GM12878 (cell line): ENCODE measurements around the gene ASAP3. TPM values are rescaled to one million over a fixed set of nuclear protein-coding genes. Genes with fewer than 3 reads are reported as not detected.

Source experiments
- ATAC-seq: fragments of 200-7000 bp; cut with Tn5 transposase; 3 replicates; pipeline ENCODE4 v1.9.1; 2020; ENCODE audit warnings: mild to moderate bottlenecking, moderate library complexity
- BruUV-seq: library from RNA; stranded (reverse); fragments of 400-500 nt; replicated peaks from 2 replicates; lab custom pipeline; 2021; lab: Mats Ljungman, UMichigan
- CTCF ChIA-PET: fragments of 300-600 bp; sonication (Branson Sonifier 250); formaldehyde crosslinking; extraction: SDS; loops from one replicate; lab custom pipeline; 2021; ENCODE audit warnings: inconsistent platforms; lab: Yijun Ruan, JAX
- POLR2A ChIA-PET: fragments of 350-600 bp; formaldehyde crosslinking; extraction: SDS; loops from one replicate; lab custom pipeline; 2021; ENCODE audit warnings: inconsistent platforms; lab: Charles Lee
- RAD21 ChIA-PET: fragments of 300-600 bp; sonication (Branson Sonifier 250); formaldehyde crosslinking; loops from one replicate; lab custom pipeline; 2023; ENCODE audit warnings: antibody characterized with exemption; ENCODE audit not compliant: unreplicated experiment; lab: Charles Lee
- SMC1A ChIA-PET: fragments of 300-600 bp; sonication (Branson Sonifier 250); formaldehyde crosslinking; loops from one replicate; lab custom pipeline; 2023; ENCODE audit not compliant: unreplicated experiment, uncharacterized antibody; lab: Charles Lee
- DNase-seq: peaks from one replicate; pipeline ENCODE4 v3.0.0-alpha.2; 2011; ENCODE audit warnings: low read depth, low spot score
- FAIRE-seq: peaks from 3 replicates; lab custom pipeline; 2011; peaks lifted over from hg19 to GRCh38; lab: Jason Lieb, UNC
- H2AFZ ChIP-seq: 2 replicates; pipeline ENCODE4 v1.6.0; 2011; ENCODE audit warnings: low read depth, low read length, control low read depth; ENCODE audit not compliant: control insufficient read depth
- H3K27ac ChIP-seq: 2 replicates; pipeline ENCODE4 v1.5.1; 2011; ENCODE audit warnings: control low read depth; ENCODE audit not compliant: control insufficient read depth, insufficient read depth
- H3K27me3 ChIP-seq, 2 experiments: replicated peaks in 1 of 2; 2 replicates each; pipeline versions ENCODE4 v1.6.0 to v1.6.1; 2011; ENCODE audit warnings: low read length in 1 of 2; ENCODE audit not compliant: control insufficient read depth in 2 of 2, insufficient read depth in 2 of 2
- H3K36me3 ChIP-seq, 2 experiments: 2 replicates each; pipeline ENCODE4 v1.5.1; 2011; ENCODE audit warnings: low read length in 1 of 2; ENCODE audit not compliant: control insufficient read depth in 2 of 2, insufficient read depth in 2 of 2
- H3K4me1 ChIP-seq: 2 replicates; pipeline ENCODE4 v1.6.1; 2011; ENCODE audit warnings: mild to moderate bottlenecking, low read length, moderate library complexity, mixed read lengths; ENCODE audit not compliant: control insufficient read depth, insufficient read depth
- H3K4me2 ChIP-seq: 2 replicates; pipeline ENCODE4 v1.6.0; 2011; ENCODE audit warnings: control low read depth; ENCODE audit not compliant: control insufficient read depth, insufficient read depth
- H3K4me3 ChIP-seq: fragments of 200-600 bp; sonication (generic); 2 replicates; pipeline ENCODE4 v1.5.1; 2016
- H3K79me2 ChIP-seq: 2 replicates; pipeline ENCODE4 v1.6.0; 2011; ENCODE audit warnings: low read length; ENCODE audit not compliant: control insufficient read depth, insufficient read depth
- H3K9ac ChIP-seq: 2 replicates; pipeline ENCODE4 v1.8.0; 2011; ENCODE audit warnings: low read length, control low read depth, mixed read lengths; ENCODE audit not compliant: control insufficient read depth, insufficient read depth
- H3K9me3 ChIP-seq: replicated peaks from 3 replicates; pipeline ENCODE4 v1.5.1; 2011; ENCODE audit warnings: mild to moderate bottlenecking, low read length; ENCODE audit not compliant: control insufficient read depth, insufficient read depth
- H4K20me1 ChIP-seq: 2 replicates; pipeline ENCODE4 v1.6.0; 2011; ENCODE audit not compliant: control insufficient read depth, insufficient read depth
- BCL3 ChIP-seq: IDR thresholded peaks from 2 replicates; pipeline ENCODE4 v1.6.1; 2011; ENCODE audit warnings: borderline replicate concordance, low read depth, mild to moderate bottlenecking, moderate library complexity, low read length; ENCODE audit not compliant: insufficient read depth, poor library complexity, severe bottlenecking
- PML ChIP-seq: IDR thresholded peaks from 2 replicates; pipeline ENCODE4 v1.6.1; 2012; ENCODE audit warnings: low read length, inconsistent platforms
- WGBS: methylation state at CpG from one replicate; pipeline ENCODE4 v1.1.6; 2016; ENCODE audit warnings: low lambda C conversion rate; ENCODE audit not compliant: insufficient replicate concordance, insufficient coverage; ENCODE audit errors: missing lambda C conversion rate; 5-methylcytosine and 5-hydroxymethylcytosine counted together
- in situ Hi-C: fragments of 300-500 bp; cut with MboI; formaldehyde crosslinking; loops from 9 replicates; pipeline ENCODE4 v1.14.3; 2018; ENCODE audit warnings: mixed read lengths
- intact Hi-C: fragments of 100-400 bp; cut with micrococcal nuclease; formaldehyde crosslinking; loops from one replicate; pipeline ENCODE4 v1.14.2; 2022; ENCODE audit not compliant: unreplicated experiment
- polyA plus RNA-seq, 11 experiments: library from polyadenylated mRNA; depleted of rRNA in 4 of 11; unstranded in 6 of 11; stranded (reverse) in 5 of 11; fragments of >200 nt; fragmentation: Nextera tagmentation in 4 of 11; fragmentation: Illumina TruSeq in 1 of 11; extraction: Ambion mirVana in 4 of 11; extraction: Trizol in 1 of 11; gene quantifications; 1 replicate in 1 of 11; 2 replicates in 10 of 11; pipeline versions ENCODE4 v1.2.1 to v1.2.3, GENCODE V29; 2011 to 2016; ENCODE audit warnings: inconsistent platforms in 2 of 11, missing spikeins in 2 of 11, low read depth in 1 of 11
- total RNA-seq, 4 experiments: library from RNA; depleted of rRNA in 3 of 4; stranded (reverse); fragments of >200 nt in 3 of 4; fragmentation: Illumina TruSeq in 1 of 4; extraction: Trizol in 1 of 4; gene quantifications; 2 replicates each; pipeline versions ENCODE4 v1.2.1 to v1.2.3, GENCODE V29; 2013 to 2021

The ASAP3 gene
- total and polyA plus RNA-seq, 10 of the 15 experiments (the other 5 are each of a cell fraction or from before 2014, with no cell fraction given), result 0.04 to 0.92 (median 0.34) TPM; not detected in 1

GRCh38 chr1:23403038-23403336 is 81.0 kb downstream of the ASAP3 start:
- SMC1A ChIA-PET, result interaction anchor here (0.5 to 2.7 kb wide), 11 partner anchors 9 to 416 kb away, joined by 3 to 11 read pairs (median 3); no protein-coding TSS in a partner anchor
- Histone ChIP-seq H3K9me3 (no peaks in the 10 kb centered on the region), H2AFZ (no peak overlapping the region), H3K4me2 (no peak overlapping the region), H3K27me3 (0 out of 4 replicates have a peak, but pooled peaks cover 0 to 3% of the 10 kb centered on the region in 2 experiments), H3K79me2 (no peaks in the 10 kb centered on the region), H3K27ac (no peak overlapping the region), H3K9ac (no peak overlapping the region), H3K36me3 (no peaks in the 10 kb centered on the region), H3K4me3 (no peak overlapping the region), H4K20me1 (no peaks in the 10 kb centered on the region), H3K4me1 (0 out of 2 replicates have a peak, but pooled peaks cover 5% of the 10 kb centered on the region)
- no TSS peak for BruUV-seq
- 20% methylated on average over 6 of the region's 6 CpGs for whole genome bisulfite sequencing
- no peak for TF ChIP-seq PML
- TF ChIP-seq BCL3, result peak; percentile 28
- CTCF ChIA-PET, result interaction anchor here (0.6 to 3.1 kb wide), 15 partner anchors 9 to 682 kb away, joined by 3 to 17 read pairs (median 4); no protein-coding TSS in a partner anchor
- RAD21 ChIA-PET, result interaction anchor here (1.2 to 1.3 kb wide), 2 partner anchors 58 to 219 kb away, joined by 4 read pairs; no protein-coding TSS in a partner anchor
- DNase-seq, result no peak
- no peak; the same call in 2 of the 3 replicates for ATAC-seq
- FAIRE-seq, result no peak
- intact Hi-C loops, result loop anchor here (5.0 kb wide), 4 partner anchors 61 to 426 kb away; partner anchors contain the start of genes HNRNPR and HTR1D
- POLR2A ChIA-PET, result no interaction called here
- in situ Hi-C loops, result no loop called here
